Measurements from ENCODE around the gene IL16.
A peak's percentile ranks its signal among the peaks of the same experiment; 100 is the strongest.

The IL16 gene

GRCh38 chr15:81331600-81331999 lies 134.9 kb downstream of the IL16 start:
- TF ChIP-seq POLR2AphosphoS5 (IDR thresholded peaks at IDR 0.05; ENCODE audit: low read depth, low read length), result no peak
- no peak for TF ChIP-seq SPI1 (IDR thresholded peaks at IDR 0.05; ENCODE audit: low read depth, low read length)
- TF ChIP-seq POLR2A (IDR thresholded peaks at IDR 0.05; ENCODE audit: low read depth, low read length), result no peak
- TF ChIP-seq TAF1 (IDR thresholded peaks at IDR 0.05; ENCODE audit: low read depth, low read length), result no peak
- TF ChIP-seq PAX5 (IDR thresholded peaks at IDR 0.05; ENCODE audit: insufficient read depth, low read length, severe bottlenecking), result no peak
- TF ChIP-seq POU2F2 (IDR thresholded peaks at IDR 0.05; ENCODE audit: low read depth, low read length), result no peak
- FAIRE-seq (no peak), DNase-seq (ENCODE audit: insufficient read length, low spot score) (no peak)

GRCh38 chr15:81332326-81332725 lies 135.6 kb downstream of the IL16 start:
- FAIRE-seq, result no peak
- no peak for TF ChIP-seq POU2F2 (IDR thresholded peaks at IDR 0.05; ENCODE audit: low read depth, low read length)
- no peak for TF ChIP-seq SPI1 (IDR thresholded peaks at IDR 0.05; ENCODE audit: low read depth, low read length)

GRCh38 chr15:81333363-81333762 lies 136.7 kb downstream of the IL16 start:
- TF ChIP-seq POLR2AphosphoS5 (IDR thresholded peaks at IDR 0.05; ENCODE audit: low read depth, low read length), result no peak
- no peak for TF ChIP-seq PAX5 (IDR thresholded peaks at IDR 0.05; ENCODE audit: insufficient read depth, low read length, severe bottlenecking)
- TF ChIP-seq POLR2A (IDR thresholded peaks at IDR 0.05; ENCODE audit: low read depth, low read length), result no peak
- TF ChIP-seq TAF1 (IDR thresholded peaks at IDR 0.05; ENCODE audit: low read depth, low read length), result no peak
- TF ChIP-seq POU2F2 (IDR thresholded peaks at IDR 0.05; ENCODE audit: low read depth, low read length), result no peak
- TF ChIP-seq SPI1 (IDR thresholded peaks at IDR 0.05; ENCODE audit: low read depth, low read length), result no peak
- FAIRE-seq (no peak), DNase-seq (ENCODE audit: insufficient read length, low spot score) (no peak)

More at GRCh38 chr15:81332326-81332725, 135.6 kb downstream of the IL16 start:
- DNase-seq (ENCODE audit: insufficient read length, low spot score), result no peak

DNA sequence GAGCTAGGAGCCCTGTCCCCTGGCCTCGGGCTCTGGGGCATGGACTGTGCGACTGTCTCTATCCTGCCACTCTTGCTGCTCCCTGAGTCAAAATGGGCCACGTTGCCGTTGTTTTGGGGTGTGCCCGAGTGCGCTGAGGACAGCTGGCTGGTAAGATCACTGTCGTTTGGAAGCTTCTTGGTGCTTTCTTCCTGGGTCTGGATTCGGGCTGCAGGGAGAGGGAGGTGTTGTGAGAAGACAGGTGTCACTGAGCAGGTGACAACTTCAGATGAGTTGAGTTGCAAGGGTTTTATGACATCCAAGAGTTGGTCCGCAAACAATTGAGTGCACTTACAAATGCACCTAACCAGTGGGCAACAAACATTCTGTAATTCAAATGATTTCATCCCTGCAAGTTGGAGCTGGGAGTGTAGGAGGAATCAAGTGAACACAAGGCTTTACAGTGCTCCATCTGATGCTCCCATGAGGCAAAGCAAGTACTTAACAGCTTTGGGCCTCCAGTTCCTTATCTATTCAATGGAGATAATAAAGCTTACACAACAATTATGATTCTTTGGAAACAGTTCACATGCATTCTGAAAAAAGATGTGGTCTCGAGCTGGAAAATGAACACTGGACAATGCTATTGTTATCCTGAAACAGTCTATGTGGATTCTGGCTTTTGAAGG lies 138.2 kb downstream of the IL16 start:
- DNase-seq (ENCODE audit: insufficient read length, low spot score), result no peak
- TF ChIP-seq POU2F2 (IDR thresholded peaks at IDR 0.05; ENCODE audit: low read depth, low read length), result no peak
- TF ChIP-seq POLR2A (IDR thresholded peaks at IDR 0.05; ENCODE audit: low read depth, low read length), result no peak
- TF ChIP-seq TAF1 (IDR thresholded peaks at IDR 0.05; ENCODE audit: low read depth, low read length), result no peak
- TF ChIP-seq PAX5 (IDR thresholded peaks at IDR 0.05; ENCODE audit: insufficient read depth, low read length, severe bottlenecking), result no peak
- TF ChIP-seq SPI1 (IDR thresholded peaks at IDR 0.05; ENCODE audit: low read depth, low read length), result no peak
- TF ChIP-seq POLR2AphosphoS5 (IDR thresholded peaks at IDR 0.05; ENCODE audit: low read depth, low read length), result no peak
- no peak for FAIRE-seq

DNA sequence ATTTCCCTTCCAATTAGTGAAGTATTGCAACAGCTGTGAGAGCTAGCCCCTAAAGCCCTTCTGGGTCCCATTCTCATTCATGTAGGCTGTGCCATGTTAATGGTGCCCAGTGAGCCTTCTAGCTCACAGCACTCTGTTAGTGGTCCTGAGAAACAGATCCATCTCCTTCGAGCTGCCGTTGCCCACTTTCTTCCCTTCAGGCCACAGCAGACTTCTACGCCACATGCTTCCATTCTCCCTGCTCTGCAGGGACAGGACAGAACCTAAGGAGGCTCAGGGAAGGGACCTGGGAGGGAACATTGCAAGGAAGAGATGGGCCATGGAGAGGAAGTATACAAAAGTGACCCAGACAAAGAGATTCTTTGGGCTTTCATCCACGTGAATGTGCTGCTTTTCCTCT lies 139.0 kb downstream of the IL16 start:
- TF ChIP-seq POLR2A (IDR thresholded peaks at IDR 0.05; ENCODE audit: low read depth, low read length) (no peak), SPI1 (IDR thresholded peaks at IDR 0.05; ENCODE audit: low read depth, low read length) (no peak), POU2F2 (IDR thresholded peaks at IDR 0.05; ENCODE audit: low read depth, low read length) (no peak), POLR2AphosphoS5 (IDR thresholded peaks at IDR 0.05; ENCODE audit: low read depth, low read length) (no peak), PAX5 (IDR thresholded peaks at IDR 0.05; ENCODE audit: insufficient read depth, low read length, severe bottlenecking) (no peak), TAF1 (IDR thresholded peaks at IDR 0.05; ENCODE audit: low read depth, low read length) (no peak)
- DNase-seq (ENCODE audit: insufficient read length, low spot score), result no peak
- FAIRE-seq, result no peak

DNA sequence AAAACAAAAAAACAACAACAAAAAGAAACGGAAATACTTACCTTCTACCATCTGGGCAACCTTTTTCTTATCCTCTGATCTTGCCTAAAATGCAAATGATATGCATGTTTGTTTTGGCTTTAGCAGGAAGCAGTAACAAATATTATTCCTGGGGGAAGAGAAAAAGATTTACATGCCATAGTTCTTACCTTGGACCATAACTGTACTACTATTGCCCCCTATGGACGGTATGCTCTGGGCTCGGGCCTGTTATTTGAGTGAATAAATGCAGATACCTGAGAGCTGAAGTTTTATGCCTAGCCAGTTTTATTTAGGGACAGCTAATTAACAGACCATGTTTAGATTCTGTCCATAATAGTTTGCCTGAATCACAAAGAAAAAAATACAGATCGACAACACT lies 139.9 kb downstream of the IL16 start:
- DNase-seq (ENCODE audit: insufficient read length, low spot score) (no peak), FAIRE-seq (peak; percentile 33)
- TF ChIP-seq POLR2AphosphoS5 (IDR thresholded peaks at IDR 0.05; ENCODE audit: low read depth, low read length) (no peak), SPI1 (IDR thresholded peaks at IDR 0.05; ENCODE audit: low read depth, low read length) (no peak), PAX5 (IDR thresholded peaks at IDR 0.05; ENCODE audit: insufficient read depth, low read length, severe bottlenecking) (no peak), POLR2A (IDR thresholded peaks at IDR 0.05; ENCODE audit: low read depth, low read length) (no peak), TAF1 (IDR thresholded peaks at IDR 0.05; ENCODE audit: low read depth, low read length) (no peak), POU2F2 (IDR thresholded peaks at IDR 0.05; ENCODE audit: low read depth, low read length) (no peak)

DNA sequence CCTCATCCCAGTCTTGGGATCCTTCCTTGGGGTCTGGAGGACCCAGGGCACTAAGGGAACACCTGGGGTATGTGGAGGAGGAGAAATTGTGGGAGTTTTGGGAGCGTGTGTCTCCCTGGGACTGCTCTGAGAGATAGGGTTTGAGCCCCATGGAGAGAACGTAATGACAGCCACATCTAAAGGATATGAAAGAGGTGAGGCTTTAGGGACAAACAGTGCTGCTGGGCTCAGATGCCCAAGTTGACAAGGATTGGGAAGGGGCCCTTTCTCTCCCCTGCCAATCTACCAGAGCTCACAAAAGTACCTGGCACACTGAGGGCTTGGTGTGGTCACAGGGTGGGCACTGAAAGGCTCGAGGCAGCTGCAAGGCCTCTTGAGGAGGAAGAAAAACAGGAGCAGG lies 140.6 kb downstream of the IL16 start:
- TF ChIP-seq PAX5 (IDR thresholded peaks at IDR 0.05; ENCODE audit: insufficient read depth, low read length, severe bottlenecking) (no peak), POLR2A (IDR thresholded peaks at IDR 0.05; ENCODE audit: low read depth, low read length) (no peak), SPI1 (IDR thresholded peaks at IDR 0.05; ENCODE audit: low read depth, low read length) (no peak), TAF1 (IDR thresholded peaks at IDR 0.05; ENCODE audit: low read depth, low read length) (no peak), POLR2AphosphoS5 (IDR thresholded peaks at IDR 0.05; ENCODE audit: low read depth, low read length) (no peak), POU2F2 (IDR thresholded peaks at IDR 0.05; ENCODE audit: low read depth, low read length) (no peak)
- DNase-seq (ENCODE audit: insufficient read length, low spot score), result no peak
- no peak for FAIRE-seq

- no peak for TF ChIP-seq POLR2AphosphoS5 (IDR thresholded peaks at IDR 0.05; ENCODE audit: low read depth, low read length)
- TF ChIP-seq POU2F2 (IDR thresholded peaks at IDR 0.05; ENCODE audit: low read depth, low read length), result no peak
- no peak for TF ChIP-seq TAF1 (IDR thresholded peaks at IDR 0.05; ENCODE audit: low read depth, low read length)
- TF ChIP-seq SPI1 (IDR thresholded peaks at IDR 0.05; ENCODE audit: low read depth, low read length), result no peak
- TF ChIP-seq PAX5 (IDR thresholded peaks at IDR 0.05; ENCODE audit: insufficient read depth, low read length, severe bottlenecking), result no peak
- TF ChIP-seq POLR2A (IDR thresholded peaks at IDR 0.05; ENCODE audit: low read depth, low read length), result no peak
- no peak for DNase-seq (ENCODE audit: insufficient read length, low spot score)
- FAIRE-seq, result no peak
Measured at GRCh38 chr15:81337713-81338157, 141.1 kb downstream of the IL16 start.

GRCh38 chr15:81338170-81339007 lies 141.7 kb downstream of the IL16 start:
- FAIRE-seq, result no peak

More at GRCh38 chr15:81338170-81339007, 141.7 kb downstream of the IL16 start:
- no peak for TF ChIP-seq SPI1 (IDR thresholded peaks at IDR 0.05; ENCODE audit: low read depth, low read length)
- TF ChIP-seq PAX5 (IDR thresholded peaks at IDR 0.05; ENCODE audit: insufficient read depth, low read length, severe bottlenecking), result no peak
- DNase-seq (ENCODE audit: insufficient read length, low spot score), result no peak
